ENCODE measurements around the gene HHLA2.

HHLA2 gene

GRCh38 chr3:108300103-108300849, 3.9 kb downstream of the HHLA2 start:
- no peak for DNase-seq (ENCODE audit: low read depth)
- TF ChIP-seq CTCF (IDR thresholded peaks at IDR 0.05; ENCODE audit: low read length, missing control alignments), result no peak
- H3K4me3 ChIP-seq (replicated peaks; ENCODE audit: low read depth, low read length), result no peak overlapping the region

- no peak for DNase-seq (ENCODE audit: low read depth)
- H3K4me3 ChIP-seq (replicated peaks; ENCODE audit: low read depth, low read length), result no peak overlapping the region
- TF ChIP-seq CTCF (IDR thresholded peaks at IDR 0.05; ENCODE audit: low read length, missing control alignments), result no peak
Observed at GRCh38 chr3:108301695-108302404, 5.5 kb downstream of the HHLA2 start.

GRCh38 chr3:108302570-108302969, 6.2 kb downstream of the HHLA2 start:
- no peak overlapping the region for H3K4me3 ChIP-seq (replicated peaks; ENCODE audit: low read depth, low read length)
- no peak for TF ChIP-seq CTCF (IDR thresholded peaks at IDR 0.05; ENCODE audit: low read length, missing control alignments)
- no peak for DNase-seq (ENCODE audit: low read depth)

GRCh38 chr3:108305484-108306172, 9.3 kb downstream of the HHLA2 start:
- TF ChIP-seq CTCF (IDR thresholded peaks at IDR 0.05; ENCODE audit: low read length, missing control alignments), result no peak
- H3K4me3 ChIP-seq (replicated peaks; ENCODE audit: low read depth, low read length), result no peak overlapping the region
- no peak for DNase-seq (ENCODE audit: low read depth)

GRCh38 chr3:108311797-108312196, 15.4 kb downstream of the HHLA2 start:
- no peak for DNase-seq (ENCODE audit: low read depth)
- H3K4me3 ChIP-seq (replicated peaks; ENCODE audit: low read depth, low read length), result no peak overlapping the region
- no peak for TF ChIP-seq CTCF (IDR thresholded peaks at IDR 0.05; ENCODE audit: low read length, missing control alignments)

- DNase-seq (ENCODE audit: low read depth), result peak; percentile 53
- H3K4me3 ChIP-seq (replicated peaks; ENCODE audit: low read depth, low read length), result no peak overlapping the region
- no peak for TF ChIP-seq CTCF (IDR thresholded peaks at IDR 0.05; ENCODE audit: low read length, missing control alignments)
Observed at GRCh38 chr3:108312656-108313055, 16.3 kb downstream of the HHLA2 start.
